Natural killer cell (primary cell): Measurements from ENCODE around the gene TCIRG1. TPM values are rescaled to one million over a fixed set of nuclear protein-coding genes. Genes with fewer than 3 reads are reported as not detected.

Experiments
- ATAC-seq, 3 donors: fragments of 150-1000 bp in 2 of 3; fragments of 200-7000 bp in 1 of 3; cut with Tn5 transposase; 1 replicate in 1 of 3; 2 replicates in 2 of 3; pipeline ENCODE4 v1.10.0; 2021; ENCODE audit warnings: mild to moderate bottlenecking in 2 of 3, moderate library complexity in 2 of 3
- DNase-seq, 2 donors: peaks; one replicate each; pipeline versions ENCODE4 v3.0.0 to v3.0.0-alpha.2; 2013 to 2021; ENCODE audit warnings: mixed read lengths in 1 of 2
- H3K27ac ChIP-seq: one replicate; pipeline ENCODE4 v1.5.1; 2013; ENCODE audit warnings: mild to moderate bottlenecking, low read length
- H3K27me3 ChIP-seq: one replicate; pipeline ENCODE4 v1.6.1; 2013; ENCODE audit warnings: low read length; ENCODE audit not compliant: control insufficient read depth, insufficient read depth
- H3K36me3 ChIP-seq: one replicate; pipeline ENCODE4 v1.6.1; 2013; ENCODE audit warnings: low read length; ENCODE audit not compliant: control insufficient read depth, insufficient read depth
- H3K4me1 ChIP-seq: one replicate; pipeline ENCODE4 v1.6.1; 2013; ENCODE audit warnings: low read length; ENCODE audit not compliant: control insufficient read depth, insufficient read depth
- H3K4me3 ChIP-seq: one replicate; pipeline ENCODE4 v1.5.1; 2013; ENCODE audit warnings: low read length
- H3K9me3 ChIP-seq: one replicate; pipeline ENCODE4 v1.6.1; 2013; ENCODE audit warnings: low read length; ENCODE audit not compliant: control insufficient read depth, insufficient read depth
- H3K27ac Mint-ChIP-seq, 2 donors: one replicate each; pipeline ENCODE4 v1.8.0; 2022; ENCODE audit warnings: mild to moderate bottlenecking in 2 of 2, mixed read lengths in 2 of 2, moderate library complexity in 1 of 2
- H3K27me3 Mint-ChIP-seq, 2 donors: one replicate each; pipeline ENCODE4 v1.8.0; 2022; ENCODE audit warnings: low read depth in 2 of 2, mixed read lengths in 2 of 2
- H3K36me3 Mint-ChIP-seq: one replicate; pipeline ENCODE4 v1.8.0; 2022; ENCODE audit warnings: mixed read lengths
- H3K4me1 Mint-ChIP-seq, 2 donors: one replicate each; pipeline ENCODE4 v1.8.0; 2022; ENCODE audit warnings: mixed read lengths in 2 of 2
- H3K4me3 Mint-ChIP-seq: one replicate; pipeline ENCODE4 v1.8.0; 2022; ENCODE audit warnings: mild to moderate bottlenecking, moderate library complexity, mixed read lengths
- H3K9me3 Mint-ChIP-seq, 2 donors: one replicate each; pipeline ENCODE4 v1.8.0; 2022; ENCODE audit warnings: mixed read lengths in 2 of 2
- WGBS: methylation state at CpG from one replicate; pipeline ENCODE4 v1.1.7; 2013; ENCODE audit warnings: missing lambda C conversion rate; ENCODE audit not compliant: insufficient coverage; 5-methylcytosine and 5-hydroxymethylcytosine counted together
- intact Hi-C: fragments of 100-400 bp; cut with micrococcal nuclease; formaldehyde crosslinking; loops from one replicate; pipeline ENCODE4 v1.14.2; 2022
- total RNA-seq, 4 donors: library from RNA; stranded (reverse); fragments of 120-200 nt in 1 of 4; gene quantifications; one replicate each; pipeline versions ENCODE4 v1.2.3 to v1.2.4, GENCODE V29; 2013 to 2022
- TF ChIP-seq, protein P1 (sequence below): fragments of 200-600 bp; IDR thresholded peaks from one replicate; pipeline ENCODE4 v1.8.0; 2022; ENCODE audit warnings: antibody characterized with exemption

Gene TCIRG1
- total RNA-seq, 3 donors from 2014 or later (not counting 1 experiment from before 2014, with no cell fraction given) = 438 to 480 (median 465) TPM

GRCh38 chr11:68064926-68065325 lies 26.1 kb downstream of the TCIRG1 start:
- no peak for ATAC-seq
- Mint-ChIP-seq H3K9me3 (no peaks in the 10 kb centered on the region), H3K4me3 (no peak overlapping the region), H3K27ac (no peak overlapping the region), H3K36me3 (peaks cover 5% of the 10 kb centered on the region), H3K27me3 (no peaks in the 10 kb centered on the region), H3K4me1 (no peaks in the 10 kb centered on the region)
- WGBS = no CpG with 5 or more reads among the region's 2 CpGs
- Histone ChIP-seq H3K27ac (no peak overlapping the region), H3K27me3 (no peaks in the 10 kb centered on the region), H3K4me3 (no peak overlapping the region), H3K4me1 (no peaks in the 10 kb centered on the region), H3K36me3 (peaks cover 17% of the 10 kb centered on the region), H3K9me3 (no peaks in the 10 kb centered on the region)
- intact Hi-C loops = no loop called here
- DNase-seq = no peak
- TF ChIP-seq, protein P1, sequence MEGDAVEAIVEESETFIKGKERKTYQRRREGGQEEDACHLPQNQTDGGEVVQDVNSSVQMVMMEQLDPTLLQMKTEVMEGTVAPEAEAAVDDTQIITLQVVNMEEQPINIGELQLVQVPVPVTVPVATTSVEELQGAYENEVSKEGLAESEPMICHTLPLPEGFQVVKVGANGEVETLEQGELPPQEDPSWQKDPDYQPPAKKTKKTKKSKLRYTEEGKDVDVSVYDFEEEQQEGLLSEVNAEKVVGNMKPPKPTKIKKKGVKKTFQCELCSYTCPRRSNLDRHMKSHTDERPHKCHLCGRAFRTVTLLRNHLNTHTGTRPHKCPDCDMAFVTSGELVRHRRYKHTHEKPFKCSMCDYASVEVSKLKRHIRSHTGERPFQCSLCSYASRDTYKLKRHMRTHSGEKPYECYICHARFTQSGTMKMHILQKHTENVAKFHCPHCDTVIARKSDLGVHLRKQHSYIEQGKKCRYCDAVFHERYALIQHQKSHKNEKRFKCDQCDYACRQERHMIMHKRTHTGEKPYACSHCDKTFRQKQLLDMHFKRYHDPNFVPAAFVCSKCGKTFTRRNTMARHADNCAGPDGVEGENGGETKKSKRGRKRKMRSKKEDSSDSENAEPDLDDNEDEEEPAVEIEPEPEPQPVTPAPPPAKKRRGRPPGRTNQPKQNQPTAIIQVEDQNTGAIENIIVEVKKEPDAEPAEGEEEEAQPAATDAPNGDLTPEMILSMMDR = no peak

- Mint-ChIP-seq H3K27ac (no peak overlapping the region), H3K36me3 (peaks cover 11% of the 10 kb centered on the region), H3K4me1 (no peaks in the 10 kb centered on the region), H3K27me3 (no peaks in the 10 kb centered on the region), H3K4me3 (no peak overlapping the region), H3K9me3 (no peaks in the 10 kb centered on the region)
- Histone ChIP-seq H3K4me3 (no peak overlapping the region), H3K4me1 (no peaks in the 10 kb centered on the region), H3K27ac (no peak overlapping the region), H3K36me3 (peaks cover 17% of the 10 kb centered on the region), H3K27me3 (no peaks in the 10 kb centered on the region), H3K9me3 (no peaks in the 10 kb centered on the region)
- 97% methylated on average over 5 of the region's 5 CpGs for WGBS
- no peak for ATAC-seq
- TF ChIP-seq, protein P1 = no peak
- no peak for DNase-seq
- intact Hi-C loops = no loop called here
Observed at GRCh38 chr11:68065841-68066240, 27.0 kb downstream of the TCIRG1 start.

DNA sequence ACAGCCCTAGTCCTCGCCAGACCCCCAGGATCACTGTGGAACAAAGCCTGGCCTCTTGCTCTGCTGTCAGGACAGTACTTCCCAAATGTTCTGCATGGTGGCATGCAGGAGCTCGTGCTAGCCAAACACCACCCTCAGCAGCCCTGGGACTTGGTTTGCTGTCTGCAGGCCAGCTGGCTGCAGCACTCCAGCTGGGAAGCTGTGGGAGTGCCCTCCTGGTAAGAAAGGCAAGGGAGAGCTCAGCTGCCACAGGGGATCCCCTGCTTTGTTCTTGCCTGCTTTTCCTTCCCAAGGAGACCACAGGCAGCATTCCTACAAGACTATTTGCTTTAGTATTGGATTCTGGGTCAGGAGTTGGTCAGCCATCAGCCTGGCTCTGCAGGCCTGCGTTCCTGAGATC lies 27.9 kb downstream of the TCIRG1 start:
- Mint-ChIP-seq H3K4me3 (no peak overlapping the region), H3K27ac (no peak overlapping the region), H3K4me1 (no peaks in the 10 kb centered on the region), H3K27me3 (no peaks in the 10 kb centered on the region), H3K9me3 (no peaks in the 10 kb centered on the region), H3K36me3 (peaks cover 11% of the 10 kb centered on the region)
- intact Hi-C loops = no loop called here
- no peak overlapping the region for H3K27ac ChIP-seq
- no peaks in the 10 kb centered on the region for H3K27me3 ChIP-seq
- DNase-seq = no peak
- no peak for ATAC-seq
- H3K9me3 ChIP-seq = no peaks in the 10 kb centered on the region
- H3K4me1 ChIP-seq = no peaks in the 10 kb centered on the region
- TF ChIP-seq, protein P1 = no peak
- peaks cover 13% of the 10 kb centered on the region for H3K36me3 ChIP-seq
- H3K4me3 ChIP-seq = no peak overlapping the region
- 93% methylated on average over 3 of the region's 3 CpGs for whole genome bisulfite sequencing

DNA sequence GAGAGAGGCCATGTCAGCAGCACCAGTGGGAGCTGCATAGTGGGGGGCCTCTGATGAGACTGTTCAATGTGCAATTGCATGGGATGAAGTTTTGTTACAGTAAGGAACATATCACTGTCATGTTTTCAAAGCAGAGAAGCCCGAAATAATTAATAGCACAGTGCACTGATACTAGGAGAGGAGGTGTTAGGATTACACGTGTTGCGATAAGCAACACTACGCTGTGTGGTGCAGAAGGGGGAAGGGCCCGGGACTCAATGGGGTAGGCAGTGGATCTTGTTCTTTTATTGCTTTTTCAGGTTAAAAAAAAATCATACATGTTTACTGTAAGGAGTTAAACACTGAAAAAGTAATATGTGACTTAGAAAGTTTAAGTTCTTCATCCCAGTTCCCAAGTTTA lies 29.2 kb downstream of the TCIRG1 start:
- Mint-ChIP-seq H3K9me3 (no peaks in the 10 kb centered on the region), H3K36me3 (peaks cover 11% of the 10 kb centered on the region), H3K4me3 (no peak overlapping the region), H3K27me3 (no peaks in the 10 kb centered on the region), H3K4me1 (no peaks in the 10 kb centered on the region), H3K27ac (no peak overlapping the region)
- H3K4me1 ChIP-seq = no peaks in the 10 kb centered on the region
- H3K9me3 ChIP-seq = no peaks in the 10 kb centered on the region
- TF ChIP-seq, protein P1 = no peak
- intact Hi-C loops = no loop called here
- no peak for DNase-seq
- H3K27ac ChIP-seq = no peak overlapping the region
- H3K27me3 ChIP-seq = no peaks in the 10 kb centered on the region
- H3K4me3 ChIP-seq = no peak overlapping the region
- no peak for ATAC-seq
- H3K36me3 ChIP-seq = peaks cover 13% of the 10 kb centered on the region
- 95% methylated on average over 5 of the region's 5 CpGs for WGBS
